GM21528 (cell line): ENCODE measurements around the gene TMC6.
"Not testable (repeated sequence)": the region's sequence is repeated elsewhere in the genome, so short reads cannot be mapped to it uniquely, and the experiment has no call there.

ENCODE experiments used
- ATAC-seq: cut with Tn5 transposase; IDR thresholded peaks from one replicate; pipeline ENCODE4 v1.9.1; 2021; ENCODE audit warnings: mild to moderate bottlenecking, moderate library complexity; ENCODE audit not compliant: unreplicated experiment, low FRiP score

Gene TMC6

GRCh38 chr17:78082355-78082872 lies 46.1 kb downstream of the TMC6 start:
- ATAC-seq = not testable (repeated sequence)

DNA sequence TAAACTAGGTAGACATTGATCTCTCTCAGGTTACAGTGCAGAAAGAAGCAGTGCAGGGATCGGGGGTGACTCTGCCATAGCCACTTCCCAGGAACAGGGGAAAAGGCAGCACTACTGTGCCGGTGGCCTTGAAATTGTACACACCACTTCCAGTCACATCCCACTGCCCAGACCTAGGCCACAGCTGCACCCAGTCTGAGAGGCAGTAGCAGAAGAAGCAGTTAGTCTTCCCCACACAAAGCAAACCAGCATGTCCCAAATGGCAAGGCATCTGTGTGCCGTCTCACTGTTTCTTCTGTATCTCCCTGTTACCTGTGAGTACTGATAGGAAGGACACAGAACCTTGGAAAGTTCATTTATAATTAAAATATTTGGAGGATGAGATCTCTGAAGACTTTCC lies 47.0 kb downstream of the TMC6 start:
- ATAC-seq = no peak

DNA sequence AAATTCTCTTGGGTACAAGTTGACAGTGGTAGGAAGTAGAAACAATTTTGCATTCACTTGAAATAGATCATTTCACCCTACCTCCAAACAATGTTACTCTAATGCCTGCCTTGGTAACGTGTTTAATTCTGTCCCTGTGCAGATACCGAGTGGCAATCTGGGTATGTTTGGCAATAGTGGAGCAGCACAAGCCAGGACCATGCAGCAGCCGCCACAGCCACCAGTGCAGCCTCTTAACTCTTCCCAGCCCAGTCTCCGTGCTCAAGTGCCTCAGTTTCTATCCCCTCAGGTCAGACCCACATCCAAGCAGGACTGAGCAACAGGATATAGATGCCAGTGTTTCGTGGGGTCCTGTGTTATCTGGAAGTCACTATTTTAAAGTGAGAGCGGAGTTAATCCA lies 49.3 kb downstream of the TMC6 start:
- no peak for ATAC-seq

- ATAC-seq = no peak
Observed at GRCh38 chr17:78075545-78075944, 53.0 kb downstream of the TMC6 start.

- no peak for ATAC-seq
Observed at GRCh38 chr17:78075011-78075410, 53.5 kb downstream of the TMC6 start.

DNA sequence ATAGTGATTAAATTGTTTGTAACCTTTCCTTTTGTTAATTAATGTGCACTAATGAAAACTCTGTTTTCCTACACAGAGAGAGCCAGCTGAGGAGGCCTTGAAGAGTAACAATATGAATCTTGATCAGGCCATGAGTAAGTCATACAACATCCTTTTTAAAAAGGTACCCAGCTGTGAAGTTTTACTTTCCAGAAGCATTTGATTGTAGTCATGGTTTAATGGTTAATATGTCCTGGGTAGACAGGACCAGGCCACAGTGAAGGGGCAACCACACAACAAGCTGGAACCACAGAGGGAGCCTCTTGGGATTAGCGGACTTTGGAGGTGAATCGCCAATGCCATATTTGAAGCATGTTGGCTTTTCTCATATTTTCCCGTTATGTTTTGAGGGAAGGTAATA lies 55.6 kb downstream of the TMC6 start:
- ATAC-seq = no peak

- no peak for ATAC-seq
Observed at GRCh38 chr17:78069695-78070094, 58.9 kb downstream of the TMC6 start.

- ATAC-seq = not testable (repeated sequence)
Observed at GRCh38 chr17:78066976-78067375, 61.6 kb downstream of the TMC6 start.

DNA sequence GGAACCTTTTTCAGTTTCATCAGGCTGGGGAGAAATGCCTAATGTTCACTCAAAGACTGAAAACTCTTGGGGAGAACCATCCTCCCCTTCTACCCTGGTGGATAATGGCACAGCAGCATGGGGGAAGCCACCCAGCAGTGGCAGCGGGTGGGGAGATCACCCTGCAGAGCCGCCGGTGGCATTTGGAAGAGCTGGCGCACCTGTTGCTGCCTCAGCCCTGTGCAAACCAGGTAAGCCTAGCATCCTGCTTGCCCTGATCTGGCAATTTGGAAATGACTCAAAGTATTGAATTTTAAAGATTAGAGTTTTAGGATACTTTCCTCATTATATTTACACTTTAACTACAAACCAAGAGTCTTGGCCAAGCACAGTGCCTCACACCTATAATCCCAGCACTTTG lies 63.8 kb downstream of the TMC6 start:
- ATAC-seq = no peak

GRCh38 chr17:78063489-78063888 lies 65.1 kb downstream of the TMC6 start:
- no peak for ATAC-seq

DNA sequence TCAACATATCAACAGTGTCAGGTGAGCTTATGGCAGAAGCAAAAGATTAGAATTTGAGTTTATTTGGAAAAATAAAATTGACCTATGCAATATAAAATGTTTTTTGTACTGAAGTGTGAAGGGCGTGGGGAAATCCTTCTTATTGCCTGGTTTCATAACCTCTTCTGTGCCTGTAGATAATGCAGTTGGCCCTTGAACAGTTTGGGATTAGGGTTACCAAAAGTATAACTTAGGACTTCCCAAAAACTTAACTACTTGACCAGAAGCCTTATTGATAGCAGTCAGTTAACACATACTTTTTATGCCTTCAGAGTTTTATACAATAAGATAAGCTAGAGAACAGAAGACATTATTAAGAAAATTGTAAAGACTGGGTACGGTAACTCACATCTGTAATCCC lies 66.0 kb downstream of the TMC6 start:
- no peak for ATAC-seq
